Liver (tissue), 9 donors: ENCODE data around the gene FZD4. TPM values are rescaled to one million over a fixed set of nuclear protein-coding genes. Genes with fewer than 3 reads are reported as not detected.
"Not testable (repeated sequence)": the region's sequence is repeated elsewhere in the genome, so short reads cannot be mapped to it uniquely, and the experiment has no call there.

Experiments used
- DNase-seq: peaks from one replicate; pipeline ENCODE4 v3.0.0-alpha.2; 2017; ENCODE audit warnings: low spot score
- H3K27ac ChIP-seq, 2 donors: one replicate each; pipeline ENCODE4 v1.7.0; 2013; ENCODE audit warnings: inconsistent platforms in 2 of 2, low read length in 2 of 2, control low read depth in 1 of 2, low read depth in 1 of 2, mild to moderate bottlenecking in 1 of 2
- H3K27me3 ChIP-seq, 4 donors: one replicate each; pipeline versions ENCODE4 v1.6.1 to v1.7.0; 2013; ENCODE audit warnings: low read length in 3 of 4, inconsistent platforms in 1 of 4, mild to moderate bottlenecking in 1 of 4, moderate library complexity in 1 of 4; ENCODE audit not compliant: control insufficient read depth in 4 of 4, insufficient read depth in 4 of 4
- H3K36me3 ChIP-seq, 4 donors: one replicate each; pipeline versions ENCODE4 v1.6.1 to v1.7.0; 2013; ENCODE audit warnings: low read length in 3 of 4, mild to moderate bottlenecking in 3 of 4, low read depth in 1 of 4, moderate library complexity in 1 of 4; ENCODE audit not compliant: control insufficient read depth in 4 of 4, insufficient read depth in 3 of 4
- H3K4me1 ChIP-seq, 4 donors: one replicate each; pipeline versions ENCODE4 v1.6.1 to v1.7.0; 2013; ENCODE audit warnings: low read length in 3 of 4, mild to moderate bottlenecking in 3 of 4, moderate library complexity in 1 of 4; ENCODE audit not compliant: control insufficient read depth in 4 of 4, insufficient read depth in 4 of 4
- H3K4me3 ChIP-seq, 3 donors: one replicate each; pipeline versions ENCODE4 v1.6.1 to v1.7.0; 2013; ENCODE audit warnings: low read length in 3 of 3, control low read depth in 1 of 3, low read depth in 1 of 3, mild to moderate bottlenecking in 1 of 3
- H3K9ac ChIP-seq, 2 donors: one replicate each; pipeline ENCODE4 v1.7.0; 2013; ENCODE audit warnings: low read length in 2 of 2, mild to moderate bottlenecking in 2 of 2, moderate library complexity in 2 of 2, control low read depth in 1 of 2, low read depth in 1 of 2
- H3K9me3 ChIP-seq, 4 donors: one replicate each; pipeline versions ENCODE4 v1.6.1 to v1.7.0; 2013; ENCODE audit warnings: low read length in 3 of 4; ENCODE audit not compliant: control insufficient read depth in 4 of 4
- ATF3 ChIP-seq: IDR thresholded peaks from 2 replicates; pipeline ENCODE4 v1.6.1; 2016; ENCODE audit warnings: antibody characterized with exemption
- EGR1 ChIP-seq, 2 donors: IDR thresholded peaks; 2 replicates each; pipeline ENCODE4 v1.6.1; 2016 to 2018; ENCODE audit warnings: antibody characterized with exemption in 2 of 2, low read depth in 2 of 2
- FOXA1 ChIP-seq: IDR thresholded peaks from 2 replicates; pipeline ENCODE4 v1.6.1; 2016; ENCODE audit warnings: antibody characterized with exemption
- FOXA2 ChIP-seq: IDR thresholded peaks from 2 replicates; pipeline ENCODE4 v1.6.1; 2016; ENCODE audit warnings: antibody characterized with exemption
- HNF4G ChIP-seq: IDR thresholded peaks from 2 replicates; pipeline ENCODE4 v1.6.1; 2016; ENCODE audit warnings: antibody characterized with exemption
- JUND ChIP-seq, 2 donors: IDR thresholded peaks; 2 replicates each; pipeline ENCODE4 v1.6.1; 2016; ENCODE audit warnings: antibody characterized with exemption in 2 of 2
- NR2F2 ChIP-seq: IDR thresholded peaks from 2 replicates; pipeline ENCODE4 v1.6.1; 2016; ENCODE audit warnings: antibody characterized with exemption
- RAD21 ChIP-seq, 2 donors: IDR thresholded peaks; 2 replicates each; pipeline ENCODE4 v1.6.1; 2016; ENCODE audit warnings: antibody characterized with exemption in 2 of 2, mild to moderate bottlenecking in 2 of 2
- RXRA ChIP-seq, 2 donors: IDR thresholded peaks; 2 replicates each; pipeline ENCODE4 v1.6.1; 2017 to 2018; ENCODE audit warnings: antibody characterized with exemption in 2 of 2, mild to moderate bottlenecking in 1 of 2
- SP1 ChIP-seq: IDR thresholded peaks from 2 replicates; pipeline ENCODE4 v1.6.1; 2018; ENCODE audit warnings: antibody characterized with exemption, mild to moderate bottlenecking
- TAF1 ChIP-seq: conservative IDR thresholded peaks from 2 replicates; pipeline ENCODE4 v1.6.1; 2016; ENCODE audit warnings: antibody characterized with exemption, mild to moderate bottlenecking
- YY1 ChIP-seq: IDR thresholded peaks from 2 replicates; pipeline ENCODE4 v1.6.1; 2016; ENCODE audit warnings: antibody characterized with exemption, mild to moderate bottlenecking
- ZBTB33 ChIP-seq: IDR thresholded peaks from 2 replicates; pipeline ENCODE4 v1.6.1; 2016; ENCODE audit warnings: antibody characterized with exemption
- WGBS: extraction: QIAGEN DNeasy Blood & Tissue Kit; methylation state at CpG from one replicate; pipeline ENCODE4 v1.1.7; 2013; 5-methylcytosine and 5-hydroxymethylcytosine counted together
- polyA plus RNA-seq, 2 donors: library from polyadenylated mRNA; stranded (reverse) in 1 of 2; unstranded in 1 of 2; fragments of 200-250 nt in 1 of 2; fragments of >200 nt in 1 of 2; fragmentation: Nextera tagmentation in 1 of 2; extraction: Ambion mirVana in 1 of 2; gene quantifications; one replicate each; pipeline versions ENCODE4 v1.2.1 to v1.2.3, GENCODE V29; 2013 to 2015
- total RNA-seq, 2 donors: library from RNA; depleted of rRNA; stranded (reverse); fragments of >200 nt; gene quantifications; one replicate each; pipeline ENCODE4 v1.2.3, GENCODE V29; 2014
- TF ChIP-seq, protein P1 (sequence below): IDR thresholded peaks from 2 replicates; pipeline ENCODE4 v1.6.1; 2016; ENCODE audit warnings: antibody characterized with exemption, mild to moderate bottlenecking
- TF ChIP-seq, protein P2 (sequence below): IDR thresholded peaks from 2 replicates; pipeline ENCODE4 v1.6.1; 2016; ENCODE audit warnings: antibody characterized with exemption
- donor health status: healthy.
- donor health status: healthy.
- donor health status: healthy.
- donor health status: healthy.
- donor health status: healthy.

FZD4 gene
- total and polyA plus RNA-seq, 4 donors: 4.9 to 23.7 (median 8.2) TPM

DNA sequence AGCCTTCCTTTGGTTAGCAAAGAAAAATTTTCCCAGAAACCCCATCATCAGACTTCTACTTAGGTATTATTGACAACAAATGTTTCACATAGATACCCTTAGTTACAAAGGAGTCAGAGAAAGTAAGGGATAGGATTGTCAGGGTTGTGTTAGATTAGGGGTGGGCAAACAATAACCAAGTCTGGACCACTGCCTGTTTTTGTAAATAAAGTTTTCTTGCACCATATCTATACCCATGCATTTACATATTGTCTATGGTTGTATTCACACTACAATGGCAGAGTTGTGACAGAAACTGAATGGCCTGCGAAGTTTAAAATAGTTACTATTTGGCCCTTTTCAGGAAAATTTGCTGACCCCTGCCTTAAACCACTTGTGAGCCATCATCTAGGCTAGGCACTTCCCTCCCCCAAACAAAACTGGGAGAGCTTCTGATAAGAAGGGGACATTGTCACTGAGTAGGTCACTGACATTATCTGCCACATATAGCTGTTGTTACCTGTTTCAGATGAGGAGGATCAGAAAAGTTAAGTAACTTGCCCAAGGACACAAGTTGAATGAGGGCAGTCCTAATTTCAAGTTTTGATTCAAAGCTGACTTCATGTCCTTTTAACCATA lies 41.9 kb upstream of the FZD4 start:
- Histone ChIP-seq H3K27me3 (no peaks in the 10 kb centered on the region), H3K4me3 (no peak overlapping the region), H3K9ac (no peak overlapping the region), H3K4me1 (no peaks in the 10 kb centered on the region), H3K9me3 (no peaks in the 10 kb centered on the region), H3K36me3 (no peaks in the 10 kb centered on the region), H3K27ac (no peak overlapping the region)
- TF ChIP-seq, protein P1, sequence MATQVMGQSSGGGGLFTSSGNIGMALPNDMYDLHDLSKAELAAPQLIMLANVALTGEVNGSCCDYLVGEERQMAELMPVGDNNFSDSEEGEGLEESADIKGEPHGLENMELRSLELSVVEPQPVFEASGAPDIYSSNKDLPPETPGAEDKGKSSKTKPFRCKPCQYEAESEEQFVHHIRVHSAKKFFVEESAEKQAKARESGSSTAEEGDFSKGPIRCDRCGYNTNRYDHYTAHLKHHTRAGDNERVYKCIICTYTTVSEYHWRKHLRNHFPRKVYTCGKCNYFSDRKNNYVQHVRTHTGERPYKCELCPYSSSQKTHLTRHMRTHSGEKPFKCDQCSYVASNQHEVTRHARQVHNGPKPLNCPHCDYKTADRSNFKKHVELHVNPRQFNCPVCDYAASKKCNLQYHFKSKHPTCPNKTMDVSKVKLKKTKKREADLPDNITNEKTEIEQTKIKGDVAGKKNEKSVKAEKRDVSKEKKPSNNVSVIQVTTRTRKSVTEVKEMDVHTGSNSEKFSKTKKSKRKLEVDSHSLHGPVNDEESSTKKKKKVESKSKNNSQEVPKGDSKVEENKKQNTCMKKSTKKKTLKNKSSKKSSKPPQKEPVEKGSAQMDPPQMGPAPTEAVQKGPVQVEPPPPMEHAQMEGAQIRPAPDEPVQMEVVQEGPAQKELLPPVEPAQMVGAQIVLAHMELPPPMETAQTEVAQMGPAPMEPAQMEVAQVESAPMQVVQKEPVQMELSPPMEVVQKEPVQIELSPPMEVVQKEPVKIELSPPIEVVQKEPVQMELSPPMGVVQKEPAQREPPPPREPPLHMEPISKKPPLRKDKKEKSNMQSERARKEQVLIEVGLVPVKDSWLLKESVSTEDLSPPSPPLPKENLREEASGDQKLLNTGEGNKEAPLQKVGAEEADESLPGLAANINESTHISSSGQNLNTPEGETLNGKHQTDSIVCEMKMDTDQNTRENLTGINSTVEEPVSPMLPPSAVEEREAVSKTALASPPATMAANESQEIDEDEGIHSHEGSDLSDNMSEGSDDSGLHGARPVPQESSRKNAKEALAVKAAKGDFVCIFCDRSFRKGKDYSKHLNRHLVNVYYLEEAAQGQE: no peak
- TF ChIP-seq EGR1 (IDR thresholded peaks at IDR 0.05; ENCODE audit: low read depth in 2 of 2): no peak
- TF ChIP-seq TAF1: no peak
- no peak for TF ChIP-seq HNF4G
- TF ChIP-seq FOXA2: no peak
- TF ChIP-seq, protein P2, sequence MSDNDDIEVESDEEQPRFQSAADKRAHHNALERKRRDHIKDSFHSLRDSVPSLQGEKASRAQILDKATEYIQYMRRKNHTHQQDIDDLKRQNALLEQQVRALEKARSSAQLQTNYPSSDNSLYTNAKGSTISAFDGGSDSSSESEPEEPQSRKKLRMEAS: no peak
- no peak for TF ChIP-seq FOXA1
- no peak for TF ChIP-seq RXRA (IDR thresholded peaks at IDR 0.05)
- no peak for TF ChIP-seq RAD21 (IDR thresholded peaks at IDR 0.05)
- TF ChIP-seq YY1: no peak
- TF ChIP-seq SP1: no peak
- TF ChIP-seq ZBTB33: no peak
- 97% methylated on average over 1 of the region's 1 CpG for WGBS
- DNase-seq: no peak

- peaks cover 0 to 7% (median 0%) of the 10 kb centered on the region in 4 donors for H3K4me1 ChIP-seq
- no peak for DNase-seq
- H3K27me3 ChIP-seq: no peaks in the 10 kb centered on the region
- WGBS: 78% methylated on average over 3 of the region's 3 CpGs
- TF ChIP-seq SP1 (no peak), ATF3 (no peak), NR2F2 (no peak), JUND (IDR thresholded peaks at IDR 0.05) (no peak), YY1 (no peak), TAF1 (no peak), ZBTB33 (no peak)
- TF ChIP-seq, protein P1: no peak
- H3K9ac ChIP-seq: no peak overlapping the region
- no peaks in the 10 kb centered on the region for H3K36me3 ChIP-seq
- H3K27ac ChIP-seq: no peak overlapping the region
- no peaks in the 10 kb centered on the region for H3K9me3 ChIP-seq
- no peak overlapping the region for H3K4me3 ChIP-seq
Measured at GRCh38 chr11:86993031-86993430, 37.8 kb upstream of the FZD4 start.

DNA sequence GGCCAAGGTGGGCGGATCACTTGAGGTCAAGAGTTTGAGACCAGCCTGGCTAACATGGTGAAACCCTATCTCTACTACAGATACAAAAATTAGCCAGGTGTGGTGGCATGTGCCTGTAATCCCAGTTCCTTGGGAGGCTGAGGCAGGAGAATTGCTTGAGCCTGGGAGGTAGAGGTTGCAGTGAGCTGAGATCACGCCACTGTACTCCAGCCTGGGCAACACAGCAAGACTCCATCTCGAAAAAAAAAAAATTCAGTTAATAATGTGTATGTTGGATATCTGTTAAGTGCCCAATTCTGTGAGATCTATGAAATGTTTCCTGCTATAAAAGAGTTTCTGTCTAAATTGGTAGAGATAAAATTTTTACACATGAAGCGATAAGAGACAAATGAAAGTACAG lies 37.1 kb upstream of the FZD4 start:
- DNase-seq, H3K36me3 ChIP-seq, H3K4me3 ChIP-seq, H3K9me3 ChIP-seq, H3K27me3 ChIP-seq, H3K27ac ChIP-seq, H3K9ac ChIP-seq, H3K4me1 ChIP-seq: not testable (repeated sequence)
- 90% methylated on average over 4 of the region's 4 CpGs for WGBS
